ENCODE data around the gene KCNC3. TPM values are rescaled to one million over a fixed set of nuclear protein-coding genes. Genes with fewer than 3 reads are reported as not detected.
A peak's percentile ranks its signal among the peaks of the same experiment; 100 is the strongest.

Gene KCNC3
- 11.1 TPM for polyA plus RNA-seq (2013, experiment 1 of 4)
- polyA plus RNA-seq (2013, experiment 2 of 4) = 12.3 TPM
- 6.0 TPM for polyA plus RNA-seq (2013, experiment 3 of 4)
- polyA plus RNA-seq (2013, experiment 4 of 4) = 9.1 TPM

GRCh38 chr19:50329146-50329925 is at the start of gene KCNC3:
KCNC3 (minus strand) TSS chr19:50329377; CDS start chr19:50329082, 295 bp downstream.
- Histone ChIP-seq H3K27ac (ENCODE audit: insufficient read depth, low read depth, low read length, poor library complexity, severe bottlenecking) (peak within 1 kb of the TSS; percentile 89), H3K36me3 (ENCODE audit: control insufficient read depth, insufficient read depth, low read length) (no peaks in the 10 kb centered on the region), H3K9me3 (ENCODE audit: control insufficient read depth, low read length) (no peaks in the 10 kb centered on the region), H3K4me3 (ENCODE audit: insufficient read depth, low read depth, low read length) (peak within 1 kb of the TSS; percentile 63), H3K27me3 (ENCODE audit: control insufficient read depth, insufficient read depth, low read length, poor library complexity, severe bottlenecking) (peaks cover 39% of the 10 kb centered on the region), H3K4me1 (ENCODE audit: control insufficient read depth, insufficient read depth, low read length) (peaks cover 4% of the 10 kb centered on the region)
- 34 to 39% methylated on average over 43 of the region's 43 CpGs for WGBS, 2 experiments

- WGBS, 2 experiments = 96% methylated on average over 10 of the region's 10 CpGs
- peaks cover 29% of the 10 kb centered on the region for H3K36me3 ChIP-seq (ENCODE audit: control insufficient read depth, insufficient read depth, low read length)
- no peak overlapping the region for H3K27ac ChIP-seq (ENCODE audit: insufficient read depth, low read depth, low read length, poor library complexity, severe bottlenecking)
- no peaks in the 10 kb centered on the region for H3K4me1 ChIP-seq (ENCODE audit: control insufficient read depth, insufficient read depth, low read length)
- peaks cover 5% of the 10 kb centered on the region for H3K27me3 ChIP-seq (ENCODE audit: control insufficient read depth, insufficient read depth, low read length, poor library complexity, severe bottlenecking)
- no peak overlapping the region for H3K4me3 ChIP-seq (ENCODE audit: insufficient read depth, low read depth, low read length)
- no peaks in the 10 kb centered on the region for H3K9me3 ChIP-seq (ENCODE audit: control insufficient read depth, low read length)
Observed at GRCh38 chr19:50378863-50379236, 49.7 kb upstream of the KCNC3 start.

GRCh38 chr19:50378169-50378862 is 49.1 kb upstream of the KCNC3 start:
- H3K4me3 ChIP-seq (ENCODE audit: insufficient read depth, low read depth, low read length) = no peak overlapping the region
- peaks cover 29% of the 10 kb centered on the region for H3K36me3 ChIP-seq (ENCODE audit: control insufficient read depth, insufficient read depth, low read length)
- H3K27me3 ChIP-seq (ENCODE audit: control insufficient read depth, insufficient read depth, low read length, poor library complexity, severe bottlenecking) = peaks cover 5% of the 10 kb centered on the region
- H3K27ac ChIP-seq (ENCODE audit: insufficient read depth, low read depth, low read length, poor library complexity, severe bottlenecking) = no peak overlapping the region
- H3K9me3 ChIP-seq (ENCODE audit: control insufficient read depth, low read length) = no peaks in the 10 kb centered on the region
- H3K4me1 ChIP-seq (ENCODE audit: control insufficient read depth, insufficient read depth, low read length) = no peaks in the 10 kb centered on the region
- WGBS, 2 experiments = 95 to 97% methylated on average over 36 of the region's 36 CpGs

- WGBS, 2 experiments = 94 to 95% methylated on average over 9 of the region's 9 CpGs
- peaks cover 29% of the 10 kb centered on the region for H3K36me3 ChIP-seq (ENCODE audit: control insufficient read depth, insufficient read depth, low read length)
- H3K4me3 ChIP-seq (ENCODE audit: insufficient read depth, low read depth, low read length) = no peak overlapping the region
- H3K4me1 ChIP-seq (ENCODE audit: control insufficient read depth, insufficient read depth, low read length) = no peaks in the 10 kb centered on the region
- no peak overlapping the region for H3K27ac ChIP-seq (ENCODE audit: insufficient read depth, low read depth, low read length, poor library complexity, severe bottlenecking)
- peaks cover 9% of the 10 kb centered on the region for H3K27me3 ChIP-seq (ENCODE audit: control insufficient read depth, insufficient read depth, low read length, poor library complexity, severe bottlenecking)
- no peaks in the 10 kb centered on the region for H3K9me3 ChIP-seq (ENCODE audit: control insufficient read depth, low read length)
Observed at GRCh38 chr19:50377517-50377916, 48.3 kb upstream of the KCNC3 start.

GRCh38 chr19:50377051-50377461 is 47.9 kb upstream of the KCNC3 start:
- Histone ChIP-seq H3K9me3 (ENCODE audit: control insufficient read depth, low read length) (no peaks in the 10 kb centered on the region), H3K36me3 (ENCODE audit: control insufficient read depth, insufficient read depth, low read length) (peaks cover 29% of the 10 kb centered on the region), H3K4me3 (ENCODE audit: insufficient read depth, low read depth, low read length) (peak overlapping the region; percentile 12), H3K4me1 (ENCODE audit: control insufficient read depth, insufficient read depth, low read length) (no peaks in the 10 kb centered on the region), H3K27ac (ENCODE audit: insufficient read depth, low read depth, low read length, poor library complexity, severe bottlenecking) (no peak overlapping the region), H3K27me3 (ENCODE audit: control insufficient read depth, insufficient read depth, low read length, poor library complexity, severe bottlenecking) (peaks cover 11% of the 10 kb centered on the region)
- WGBS, 2 experiments = 54% methylated on average over 7 of the region's 7 CpGs

GRCh38 chr19:50376166-50377050 is 47.2 kb upstream of the KCNC3 start, which contains the start of gene NR1H2:
NR1H2 (plus strand) TSS chr19:50376457; CDS start chr19:50377606, 1,149 bp downstream.
- peak within 1 kb of the TSS; percentile 82 for H3K4me3 ChIP-seq (ENCODE audit: insufficient read depth, low read depth, low read length)
- peaks cover 11% of the 10 kb centered on the region for H3K27me3 ChIP-seq (ENCODE audit: control insufficient read depth, insufficient read depth, low read length, poor library complexity, severe bottlenecking)
- H3K4me1 ChIP-seq (ENCODE audit: control insufficient read depth, insufficient read depth, low read length) = no peaks in the 10 kb centered on the region
- 2 to 3% methylated on average over 65 to 67 of the region's 67 CpGs for WGBS, 2 experiments
- H3K27ac ChIP-seq (ENCODE audit: insufficient read depth, low read depth, low read length, poor library complexity, severe bottlenecking) = peak within 1 kb of the TSS; percentile 100
- no peaks in the 10 kb centered on the region for H3K9me3 ChIP-seq (ENCODE audit: control insufficient read depth, low read length)
- peaks cover 29% of the 10 kb centered on the region for H3K36me3 ChIP-seq (ENCODE audit: control insufficient read depth, insufficient read depth, low read length)

- Histone ChIP-seq H3K4me3 (ENCODE audit: insufficient read depth, low read depth, low read length) (no peak overlapping the region), H3K27ac (ENCODE audit: insufficient read depth, low read depth, low read length, poor library complexity, severe bottlenecking) (no peak overlapping the region), H3K9me3 (ENCODE audit: control insufficient read depth, low read length) (no peaks in the 10 kb centered on the region), H3K27me3 (ENCODE audit: control insufficient read depth, insufficient read depth, low read length, poor library complexity, severe bottlenecking) (peaks cover 11% of the 10 kb centered on the region), H3K36me3 (ENCODE audit: control insufficient read depth, insufficient read depth, low read length) (no peaks in the 10 kb centered on the region), H3K4me1 (ENCODE audit: control insufficient read depth, insufficient read depth, low read length) (no peaks in the 10 kb centered on the region)
- WGBS, 2 experiments = 85 to 87% methylated on average over 9 to 10 of the region's 10 CpGs
Observed at GRCh38 chr19:50371914-50372475, 42.8 kb upstream of the KCNC3 start.

- no peaks in the 10 kb centered on the region for H3K9me3 ChIP-seq (ENCODE audit: control insufficient read depth, low read length)
- 42 to 43% methylated on average over 34 of the region's 34 CpGs for WGBS, 2 experiments
- H3K4me1 ChIP-seq (ENCODE audit: control insufficient read depth, insufficient read depth, low read length) = no peaks in the 10 kb centered on the region
- peak overlapping the region; percentile 33 for H3K4me3 ChIP-seq (ENCODE audit: insufficient read depth, low read depth, low read length)
- H3K36me3 ChIP-seq (ENCODE audit: control insufficient read depth, insufficient read depth, low read length) = no peaks in the 10 kb centered on the region
- no peak overlapping the region for H3K27ac ChIP-seq (ENCODE audit: insufficient read depth, low read depth, low read length, poor library complexity, severe bottlenecking)
- H3K27me3 ChIP-seq (ENCODE audit: control insufficient read depth, insufficient read depth, low read length, poor library complexity, severe bottlenecking) = peaks cover 6% of the 10 kb centered on the region
Observed at GRCh38 chr19:50368649-50369570, 39.7 kb upstream of the KCNC3 start.
